Measurements from ENCODE around the gene LRRIQ1. TPM values are rescaled to one million over a fixed set of nuclear protein-coding genes. Genes with fewer than 3 reads are reported as not detected.

The LRRIQ1 gene
- total RNA-seq, 1 donor from 2014 or later, result 25.5 TPM

DNA sequence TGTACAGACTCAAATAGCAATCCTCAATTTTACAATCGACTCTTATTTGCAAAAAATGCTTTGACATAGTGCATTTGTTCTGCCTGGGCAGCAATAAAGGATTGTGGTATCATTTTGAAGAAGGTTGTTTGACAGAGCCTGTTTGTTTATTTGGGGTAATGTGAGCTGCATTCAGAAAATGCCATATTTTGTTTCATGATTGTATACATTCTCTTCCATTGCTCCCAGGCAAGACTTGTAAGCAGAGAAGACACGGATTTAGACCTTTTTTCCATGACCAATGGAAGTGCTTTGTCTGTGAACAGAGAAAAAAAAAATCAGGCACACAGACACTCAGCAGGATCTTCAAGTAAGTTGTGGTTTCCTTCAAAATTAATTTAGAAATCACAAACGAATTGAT lies 208.4 kb downstream of the LRRIQ1 start:
- H3K36me3 ChIP-seq, result no peaks in the 10 kb centered on the region

DNA sequence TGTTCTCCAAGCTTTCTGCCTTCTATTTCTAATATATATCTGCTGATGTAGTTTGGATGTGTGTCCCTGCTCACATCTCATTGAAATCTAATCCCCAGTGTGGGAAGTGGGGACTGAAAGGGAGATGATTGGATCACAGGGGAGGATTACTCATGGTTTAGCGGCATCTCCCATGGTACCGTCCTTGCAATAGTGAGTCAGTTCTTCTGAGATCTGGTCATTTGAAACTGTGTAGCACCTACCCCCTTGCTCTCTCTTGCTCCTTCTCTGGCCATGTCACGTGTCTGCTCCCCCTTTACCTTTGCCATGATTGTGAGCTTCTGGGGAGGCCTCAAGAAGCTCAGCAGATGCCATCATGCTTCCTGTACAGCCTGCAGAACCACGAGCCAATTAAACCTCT lies 217.7 kb downstream of the LRRIQ1 start:
- Histone ChIP-seq H3K4me1 (no peaks in the 10 kb centered on the region), H4K20me1 (ENCODE audit: low read depth) (no peaks in the 10 kb centered on the region), H3K27ac (no peak overlapping the region), H3F3A (ENCODE audit: low read depth) (peaks cover 4% of the 10 kb centered on the region), H3K9me3 (ENCODE audit: low read depth) (no peaks in the 10 kb centered on the region), H3K4me3 (no peak overlapping the region), H2AFZ (replicated peaks) (no peak overlapping the region), H3K36me3 (no peaks in the 10 kb centered on the region), H3K79me2 (ENCODE audit: low read depth) (no peaks in the 10 kb centered on the region), H3K4me2 (no peak overlapping the region), H3K9ac (no peak overlapping the region), H3K27me3 (no peaks in the 10 kb centered on the region)
- Mint-ChIP-seq H3K27ac (no peak overlapping the region), H3K27me3 (ENCODE audit: insufficient read depth, low read depth) (no peaks in the 10 kb centered on the region), H3K9me3 (no peaks in the 10 kb centered on the region), H3K4me3 (no peak overlapping the region), H3K4me1 (no peaks in the 10 kb centered on the region), H3K36me3 (no peaks in the 10 kb centered on the region)
- peak; percentile 4 for DNase-seq (ENCODE audit: low spot score)
- TF ChIP-seq EZH2 (IDR thresholded peaks at IDR 0.05), result no peak
- no peak for TF ChIP-seq EZH2phosphoT487 (IDR thresholded peaks at IDR 0.05)
- no peak for TF ChIP-seq CTCF (IDR thresholded peaks at IDR 0.05)

More for the DNA sequence above, 208.4 kb downstream of the LRRIQ1 start:
- H3K4me3 ChIP-seq, result no peak overlapping the region
- H3K4me3 Mint-ChIP-seq, result no peak overlapping the region
- no peaks in the 10 kb centered on the region for H3K4me1 Mint-ChIP-seq
- H3K27me3 ChIP-seq, result no peaks in the 10 kb centered on the region
- no peaks in the 10 kb centered on the region for H3K36me3 Mint-ChIP-seq
- no peak for TF ChIP-seq EZH2 (IDR thresholded peaks at IDR 0.05)
- TF ChIP-seq EZH2phosphoT487 (IDR thresholded peaks at IDR 0.05), result no peak
- TF ChIP-seq CTCF (IDR thresholded peaks at IDR 0.05), result no peak
- no peaks in the 10 kb centered on the region for H3K4me1 ChIP-seq
- H3K79me2 ChIP-seq (ENCODE audit: low read depth), result no peaks in the 10 kb centered on the region
- no peak overlapping the region for H3K9ac ChIP-seq
- DNase-seq (ENCODE audit: low spot score), result no peak
- no peaks in the 10 kb centered on the region for H3F3A ChIP-seq (ENCODE audit: low read depth)
- H3K27ac Mint-ChIP-seq, result no peak overlapping the region
- H3K27ac ChIP-seq, result peak overlapping the region; percentile 1
- no peaks in the 10 kb centered on the region for H3K9me3 Mint-ChIP-seq
- H2AFZ ChIP-seq (replicated peaks), result no peak overlapping the region
- H3K4me2 ChIP-seq, result no peak overlapping the region
- no peaks in the 10 kb centered on the region for H4K20me1 ChIP-seq (ENCODE audit: low read depth)
- no peaks in the 10 kb centered on the region for H3K27me3 Mint-ChIP-seq (ENCODE audit: insufficient read depth, low read depth)
- no peaks in the 10 kb centered on the region for H3K9me3 ChIP-seq (ENCODE audit: low read depth)

GRCh38 chr12:85257671-85258070 lies 221.5 kb downstream of the LRRIQ1 start:
- TF ChIP-seq EZH2 (IDR thresholded peaks at IDR 0.05), result no peak
- no peak for TF ChIP-seq CTCF (IDR thresholded peaks at IDR 0.05)
- TF ChIP-seq EZH2phosphoT487 (IDR thresholded peaks at IDR 0.05), result no peak
- H3K9me3 Mint-ChIP-seq, result no peaks in the 10 kb centered on the region

More at GRCh38 chr12:85257671-85258070, 221.5 kb downstream of the LRRIQ1 start:
- H4K20me1 ChIP-seq (ENCODE audit: low read depth), result no peaks in the 10 kb centered on the region
- H3K4me3 Mint-ChIP-seq, result no peak overlapping the region
- H3K9me3 ChIP-seq (ENCODE audit: low read depth), result no peaks in the 10 kb centered on the region
- H2AFZ ChIP-seq (replicated peaks), result no peak overlapping the region
- no peak overlapping the region for H3K4me3 ChIP-seq
- H3K27me3 ChIP-seq, result no peaks in the 10 kb centered on the region
- H3K27me3 Mint-ChIP-seq (ENCODE audit: insufficient read depth, low read depth), result no peaks in the 10 kb centered on the region
- no peaks in the 10 kb centered on the region for H3K4me1 Mint-ChIP-seq
- no peaks in the 10 kb centered on the region for H3K79me2 ChIP-seq (ENCODE audit: low read depth)
- no peaks in the 10 kb centered on the region for H3K4me1 ChIP-seq
- H3K4me2 ChIP-seq, result no peak overlapping the region
- no peaks in the 10 kb centered on the region for H3K36me3 ChIP-seq
- no peak overlapping the region for H3K9ac ChIP-seq
- peaks cover 4% of the 10 kb centered on the region for H3F3A ChIP-seq (ENCODE audit: low read depth)
- no peak overlapping the region for H3K27ac ChIP-seq
- no peaks in the 10 kb centered on the region for H3K36me3 Mint-ChIP-seq
- no peak overlapping the region for H3K27ac Mint-ChIP-seq
- DNase-seq (ENCODE audit: low spot score), result no peak
